AG09319 (cell line): Measurements from ENCODE around the gene CRIP3.

Experiments used
- DNase-seq: peaks from one replicate; pipeline ENCODE4 v3.0.0-alpha.2; 2010; ENCODE audit warnings: low read depth; ENCODE audit errors: extremely low read depth
- CTCF ChIP-seq: IDR thresholded peaks from 2 replicates; pipeline ENCODE4 v1.5.1; 2011; ENCODE audit warnings: low read depth, mild to moderate bottlenecking, inconsistent platforms, low read length, moderate library complexity

Gene CRIP3

GRCh38 chr6:43264599-43265145, 44.0 kb downstream of the CRIP3 start:
- no peak for TF ChIP-seq CTCF
- no peak for DNase-seq

GRCh38 chr6:43263314-43264178, 45.1 kb downstream of the CRIP3 start:
- peak; percentile 86 for TF ChIP-seq CTCF
- DNase-seq: peak; percentile 14

- DNase-seq: no peak
- no peak for TF ChIP-seq CTCF
These were observed 45.8 kb downstream of the CRIP3 start for GRCh38 chr6:43262780-43263313.

- no peak for DNase-seq
- TF ChIP-seq CTCF: no peak
These were observed 46.4 kb downstream of the CRIP3 start for GRCh38 chr6:43262000-43262779.

GRCh38 chr6:43261198-43261597, 47.4 kb downstream of the CRIP3 start:
- DNase-seq: no peak
- no peak for TF ChIP-seq CTCF

- TF ChIP-seq CTCF: no peak
- no peak for DNase-seq
These were observed 47.8 kb downstream of the CRIP3 start for GRCh38 chr6:43260791-43261190.
